Keratinocyte (primary cell): ENCODE results near the gene CLDN19.

Experiments
- EZH2 ChIP-seq: IDR thresholded peaks from one replicate; pipeline ENCODE4 v1.6.1; 2012; ENCODE audit warnings: inconsistent platforms, mild to moderate bottlenecking, low read length, moderate library complexity
- TF ChIP-seq, protein P1 (sequence below), 3 experiments: IDR thresholded peaks in 1 of 3; conservative IDR thresholded peaks in 1 of 3; optimal IDR thresholded peaks in 1 of 3; 2 replicates in 2 of 3; 3 replicates in 1 of 3; pipeline versions ENCODE3 to v1.5.1; 2011; ENCODE audit warnings: low read length in 3 of 3, mild to moderate bottlenecking in 3 of 3, moderate library complexity in 2 of 3, control low read depth in 1 of 3, inconsistent platforms in 1 of 3; ENCODE audit not compliant: insufficient read depth in 2 of 3; ENCODE audit errors: extremely low read depth in 1 of 3

DNA sequence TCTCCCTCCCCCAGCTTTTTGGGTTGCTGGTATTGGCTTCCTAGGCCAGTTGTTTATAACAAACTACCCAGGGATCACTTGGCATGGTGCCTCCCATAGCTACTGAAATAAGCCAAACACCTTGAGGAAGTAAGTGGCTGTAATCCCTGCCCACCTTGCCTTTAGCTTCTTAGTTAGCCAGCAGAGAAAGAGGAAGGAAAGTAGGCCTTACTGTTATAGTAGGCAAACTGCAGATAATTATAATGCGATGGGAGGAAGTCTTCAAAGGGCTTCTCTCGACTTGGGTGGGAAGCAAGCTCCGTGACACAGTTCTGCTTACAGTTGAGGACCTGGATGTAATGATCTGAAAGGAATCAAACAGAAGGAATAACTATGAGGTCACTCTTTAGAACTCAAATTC lies 18.6 kb upstream of the CLDN19 start:
- TF ChIP-seq, protein P1, sequence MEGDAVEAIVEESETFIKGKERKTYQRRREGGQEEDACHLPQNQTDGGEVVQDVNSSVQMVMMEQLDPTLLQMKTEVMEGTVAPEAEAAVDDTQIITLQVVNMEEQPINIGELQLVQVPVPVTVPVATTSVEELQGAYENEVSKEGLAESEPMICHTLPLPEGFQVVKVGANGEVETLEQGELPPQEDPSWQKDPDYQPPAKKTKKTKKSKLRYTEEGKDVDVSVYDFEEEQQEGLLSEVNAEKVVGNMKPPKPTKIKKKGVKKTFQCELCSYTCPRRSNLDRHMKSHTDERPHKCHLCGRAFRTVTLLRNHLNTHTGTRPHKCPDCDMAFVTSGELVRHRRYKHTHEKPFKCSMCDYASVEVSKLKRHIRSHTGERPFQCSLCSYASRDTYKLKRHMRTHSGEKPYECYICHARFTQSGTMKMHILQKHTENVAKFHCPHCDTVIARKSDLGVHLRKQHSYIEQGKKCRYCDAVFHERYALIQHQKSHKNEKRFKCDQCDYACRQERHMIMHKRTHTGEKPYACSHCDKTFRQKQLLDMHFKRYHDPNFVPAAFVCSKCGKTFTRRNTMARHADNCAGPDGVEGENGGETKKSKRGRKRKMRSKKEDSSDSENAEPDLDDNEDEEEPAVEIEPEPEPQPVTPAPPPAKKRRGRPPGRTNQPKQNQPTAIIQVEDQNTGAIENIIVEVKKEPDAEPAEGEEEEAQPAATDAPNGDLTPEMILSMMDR (optimal IDR thresholded peaks at IDR 0.05 in 1 of 3, IDR thresholded peaks at IDR 0.05 in 1 of 3, conservative IDR thresholded peaks at IDR 0.05 in 1 of 3; ENCODE audit: extremely low read depth in 1 of 3, insufficient read depth in 2 of 3, low read length in 3 of 3): no peak
- TF ChIP-seq EZH2: no peak
